ENCODE data around the gene TLE7. TPM values are rescaled to one million over a fixed set of nuclear protein-coding genes. Genes with fewer than 3 reads are reported as not detected.

TLE7 gene
- total RNA-seq, 4 donors from 2014 or later, result not detected

DNA sequence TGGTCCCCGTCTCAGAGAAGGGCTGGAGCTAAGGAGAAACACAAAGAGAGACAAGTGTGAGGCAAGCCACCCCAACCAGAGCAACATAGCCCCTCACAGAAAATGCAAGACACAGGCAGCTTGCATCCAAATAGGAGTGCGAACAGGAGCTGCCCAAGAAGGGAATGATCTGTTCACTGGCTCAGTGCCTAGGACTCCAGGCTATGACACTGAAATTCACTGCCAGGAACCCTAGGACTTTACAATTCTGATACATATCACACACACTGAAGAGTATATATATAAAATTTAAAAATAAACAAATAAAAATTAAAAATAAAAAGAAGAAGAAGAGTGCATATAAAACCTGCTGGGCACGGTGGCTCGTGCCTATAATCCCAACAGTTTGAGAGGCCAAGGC is 14.9 kb upstream of the TLE7 start:
- peaks cover 0 to 31% (median 5%) of the 10 kb centered on the region in 3 donors for H3K9me3 ChIP-seq
- WGBS, 2 donors, result 94 to 97% methylated on average over 3 of the region's 4 CpGs
- TF ChIP-seq POLR2A (IDR thresholded peaks at IDR 0.05) (no peak), CTCF (IDR thresholded peaks at IDR 0.05) (no peak)
- no peak overlapping the region for H3K27ac ChIP-seq
- DNase-seq, result no peak
- peaks cover 0 to 21% (median 5%) of the 10 kb centered on the region in 3 donors for H3K4me1 ChIP-seq
- H3K27me3 ChIP-seq, result no peaks in the 10 kb centered on the region
- H3K36me3 ChIP-seq, result peaks cover 6 to 57% (median 24%) of the 10 kb centered on the region in 3 donors
- no peak overlapping the region for H3K4me3 ChIP-seq
- intact Hi-C loops (cut with DNase I), result no loop called here

DNA sequence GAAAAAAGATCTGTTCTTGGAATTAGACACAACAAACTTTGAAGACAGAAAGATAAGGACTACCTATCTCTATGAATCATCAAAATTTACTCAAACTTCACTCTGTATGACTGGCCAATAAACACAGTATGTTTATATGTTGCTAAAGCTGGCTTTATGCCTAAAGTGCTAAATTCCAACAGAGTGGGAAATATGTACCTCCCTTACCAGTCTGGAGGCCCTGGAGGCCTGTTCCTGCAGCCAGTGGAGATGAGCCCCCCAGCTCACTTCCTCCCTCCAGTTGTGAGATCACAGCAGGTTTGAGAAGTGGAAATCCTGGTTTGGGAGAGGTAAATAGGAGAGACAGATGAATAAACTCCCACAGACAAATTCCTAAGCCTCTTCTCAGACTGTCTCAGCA is 11.2 kb upstream of the TLE7 start:
- peaks cover 17 to 94% (median 31%) of the 10 kb centered on the region in 3 donors for H3K36me3 ChIP-seq
- DNase-seq, result no peak
- H3K27me3 ChIP-seq, result no peaks in the 10 kb centered on the region
- intact Hi-C loops (cut with DNase I), result no loop called here
- no peak overlapping the region for H3K27ac ChIP-seq
- TF ChIP-seq POLR2A (IDR thresholded peaks at IDR 0.05) (no peak), CTCF (IDR thresholded peaks at IDR 0.05) (no peak)
- no peak overlapping the region for H3K4me3 ChIP-seq
- peaks cover 9 to 69% (median 43%) of the 10 kb centered on the region in 3 donors for H3K9me3 ChIP-seq
- no peaks in the 10 kb centered on the region for H3K4me1 ChIP-seq

GRCh38 chr16:71449020-71449419 is 7.2 kb upstream of the TLE7 start:
- intact Hi-C loops (cut with DNase I), result no loop called here
- H3K27ac ChIP-seq, result no peak overlapping the region
- peaks cover 18 to 99% (median 72%) of the 10 kb centered on the region in 3 donors for H3K9me3 ChIP-seq
- H3K27me3 ChIP-seq, result no peaks in the 10 kb centered on the region
- H3K36me3 ChIP-seq, result peaks cover 11 to 65% (median 24%) of the 10 kb centered on the region in 3 donors
- H3K4me1 ChIP-seq, result no peaks in the 10 kb centered on the region
- H3K4me3 ChIP-seq, result peak overlapping the region in 1 of 4 donors; percentile 16
- DNase-seq, result no peak
- TF ChIP-seq CTCF (IDR thresholded peaks at IDR 0.05) (no peak), POLR2A (IDR thresholded peaks at IDR 0.05) (no peak)
- WGBS, 2 donors, result 90 to 93% methylated on average over 3 of the region's 3 CpGs

GRCh38 chr16:71448274-71448866 is 6.5 kb upstream of the TLE7 start:
- Histone ChIP-seq H3K27me3 (no peaks in the 10 kb centered on the region), H3K27ac (no peak overlapping the region), H3K36me3 (peaks cover 11 to 59% (median 20%) of the 10 kb centered on the region in 3 donors), H3K4me1 (no peaks in the 10 kb centered on the region), H3K4me3 (peak overlapping the region in 1 of 4 donors; percentile 16), H3K9me3 (peaks cover 18 to 99% (median 77%) of the 10 kb centered on the region in 3 donors)
- TF ChIP-seq POLR2A (IDR thresholded peaks at IDR 0.05), result no peak
- no peak for TF ChIP-seq CTCF (IDR thresholded peaks at IDR 0.05)
- 93 to 96% methylated on average over 7 of the region's 7 CpGs for whole genome bisulfite sequencing, 2 donors
- no peak for DNase-seq
- intact Hi-C loops (cut with DNase I), result no loop called here

DNA sequence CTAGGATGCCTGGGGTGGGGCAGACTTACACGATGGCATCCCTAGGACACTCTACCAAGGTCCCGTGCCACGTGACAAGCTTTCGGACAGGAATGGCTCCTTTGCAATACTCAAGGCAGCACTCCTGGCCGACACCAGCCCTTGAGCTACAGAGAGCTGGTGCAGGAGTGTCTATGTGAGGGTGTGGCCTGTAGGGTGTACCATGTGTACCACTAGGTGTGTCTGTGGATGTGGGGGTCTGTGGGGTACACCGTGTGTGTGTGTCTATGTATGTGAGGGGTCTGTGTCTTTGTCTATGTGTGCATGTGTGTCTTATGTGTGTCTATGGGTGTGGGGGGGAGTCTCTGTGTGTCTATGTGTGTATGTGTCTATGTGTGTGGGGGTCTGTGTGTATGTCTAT is 1.9 kb upstream of the TLE7 start:
- peaks cover 0 to 12% (median 2%) of the 10 kb centered on the region in 3 donors for H3K36me3 ChIP-seq

More for the DNA sequence above, 1.9 kb upstream of the TLE7 start:
- TF ChIP-seq CTCF (IDR thresholded peaks at IDR 0.05) (no peak), POLR2A (IDR thresholded peaks at IDR 0.05) (no peak)
- Histone ChIP-seq H3K27ac (no peak overlapping the region), H3K9me3 (peaks cover 10 to 73% (median 42%) of the 10 kb centered on the region in 3 donors), H3K27me3 (peaks cover 0 to 20% (median 0%) of the 10 kb centered on the region in 4 donors), H3K4me3 (no peak overlapping the region), H3K4me1 (no peaks in the 10 kb centered on the region)
- no peak for DNase-seq
- intact Hi-C loops (cut with DNase I), result no loop called here
- WGBS, 2 donors, result 91 to 100% methylated on average over 2 to 6 of the region's 6 CpGs
